Measurements from ENCODE around the gene STXBP2.

- TF ChIP-seq CTCF (IDR thresholded peaks at IDR 0.05) (no peak), POLR2A (IDR thresholded peaks at IDR 0.05) (no peak)
These were observed 12.9 kb upstream of the STXBP2 start for GRCh38 chr19:7623725-7624603.

Measured in uterus (tissue), 2 donors.